Esophagus squamous epithelium (tissue), 5 donors: ENCODE results near the gene TCN2. TPM values are rescaled to one million over a fixed set of nuclear protein-coding genes. Genes with fewer than 3 reads are reported as not detected.

Experiments used
- DNase-seq: peaks from one replicate; lab custom pipeline; 2025; lab: John Stamatoyannopoulos, UW
- H3K27ac ChIP-seq, 4 donors: fragments of 200-600 bp; sonication (generic); one replicate each; pipeline ENCODE4 v1.5.1; 2016 to 2019; ENCODE audit warnings: mild to moderate bottlenecking in 1 of 4
- H3K27me3 ChIP-seq, 4 donors: fragments of 200-600 bp; sonication (generic); 1 replicate in 3 of 4; 2 replicates in 1 of 4; pipeline versions ENCODE4 v1.5.1 to v1.6.0; 2017 to 2021; ENCODE audit warnings: antibody characterized with exemption in 1 of 4
- H3K36me3 ChIP-seq, 3 donors: fragments of 200-600 bp; sonication (generic); one replicate each; pipeline ENCODE4 v1.5.1; 2016 to 2019
- H3K4me1 ChIP-seq, 3 donors: fragments of 200-600 bp; sonication (generic); one replicate each; pipeline ENCODE4 v1.5.1; 2017 to 2019
- H3K4me3 ChIP-seq, 4 donors: fragments of 200-600 bp; sonication (generic); 1 replicate in 3 of 4; 2 replicates in 1 of 4; pipeline ENCODE4 v1.5.1; 2016 to 2019; ENCODE audit warnings: mild to moderate bottlenecking in 2 of 4, moderate library complexity in 1 of 4
- H3K9me3 ChIP-seq, 3 donors: fragments of 200-600 bp; sonication (generic); one replicate each; pipeline ENCODE4 v1.5.1; 2016 to 2019
- CTCF ChIP-seq, 6 experiments: fragments of 450-650 bp in 4 of 6; fragments of 200-600 bp in 2 of 6; sonication (generic) in 2 of 6; IDR thresholded peaks; one replicate each; pipeline ENCODE4 v1.5.1; 2016 to 2019; ENCODE audit warnings: antibody characterized with exemption in 6 of 6, mild to moderate bottlenecking in 4 of 6, moderate library complexity in 4 of 6
- POLR2A ChIP-seq, 4 donors: fragments of 450-650 bp; IDR thresholded peaks; one replicate each; pipeline ENCODE4 v1.6.1; 2017; ENCODE audit warnings: antibody characterized with exemption in 4 of 4, mild to moderate bottlenecking in 4 of 4, moderate library complexity in 3 of 4
- WGBS, 2 donors: methylation state at CpG; one replicate each; pipeline ENCODE4 v1.1.5; 2018; 5-methylcytosine and 5-hydroxymethylcytosine counted together
- intact Hi-C: fragments of 100-400 bp; cut with DNase I; formaldehyde crosslinking; loops from one replicate; pipeline ENCODE4 v1.15.0; 2022
- total RNA-seq, 4 donors: library from RNA; depleted of rRNA; stranded (reverse); fragments of >200 nt; gene quantifications; one replicate each; pipeline ENCODE4 v1.1.0, GENCODE V29; 2016
- donor health status: DM: yes; HTN: yes; CAD: no.

Gene TCN2
- total RNA-seq, 4 donors from 2014 or later = 1.9 to 20.4 (median 10.4) TPM

- intact Hi-C loops = no loop called here
- TF ChIP-seq CTCF (IDR thresholded peaks at IDR 0.05) = no peak
- no peak for TF ChIP-seq POLR2A (IDR thresholded peaks at IDR 0.05)
- Histone ChIP-seq H3K27me3 (peaks cover 0 to 4% (median 0%) of the 10 kb centered on the region in 4 donors), H3K4me1 (peaks cover 0 to 12% (median 8%) of the 10 kb centered on the region in 3 donors), H3K27ac (no peak overlapping the region), H3K4me3 (no peak overlapping the region), H3K9me3 (no peaks in the 10 kb centered on the region), H3K36me3 (peaks cover 25 to 36% (median 26%) of the 10 kb centered on the region in 3 donors)
- WGBS, 2 donors = 27 to 55% methylated on average over 3 to 4 of the region's 7 CpGs
- DNase-seq = no peak
These were observed 33.3 kb upstream of the TCN2 start for GRCh38 chr22:30573594-30574094.

DNA sequence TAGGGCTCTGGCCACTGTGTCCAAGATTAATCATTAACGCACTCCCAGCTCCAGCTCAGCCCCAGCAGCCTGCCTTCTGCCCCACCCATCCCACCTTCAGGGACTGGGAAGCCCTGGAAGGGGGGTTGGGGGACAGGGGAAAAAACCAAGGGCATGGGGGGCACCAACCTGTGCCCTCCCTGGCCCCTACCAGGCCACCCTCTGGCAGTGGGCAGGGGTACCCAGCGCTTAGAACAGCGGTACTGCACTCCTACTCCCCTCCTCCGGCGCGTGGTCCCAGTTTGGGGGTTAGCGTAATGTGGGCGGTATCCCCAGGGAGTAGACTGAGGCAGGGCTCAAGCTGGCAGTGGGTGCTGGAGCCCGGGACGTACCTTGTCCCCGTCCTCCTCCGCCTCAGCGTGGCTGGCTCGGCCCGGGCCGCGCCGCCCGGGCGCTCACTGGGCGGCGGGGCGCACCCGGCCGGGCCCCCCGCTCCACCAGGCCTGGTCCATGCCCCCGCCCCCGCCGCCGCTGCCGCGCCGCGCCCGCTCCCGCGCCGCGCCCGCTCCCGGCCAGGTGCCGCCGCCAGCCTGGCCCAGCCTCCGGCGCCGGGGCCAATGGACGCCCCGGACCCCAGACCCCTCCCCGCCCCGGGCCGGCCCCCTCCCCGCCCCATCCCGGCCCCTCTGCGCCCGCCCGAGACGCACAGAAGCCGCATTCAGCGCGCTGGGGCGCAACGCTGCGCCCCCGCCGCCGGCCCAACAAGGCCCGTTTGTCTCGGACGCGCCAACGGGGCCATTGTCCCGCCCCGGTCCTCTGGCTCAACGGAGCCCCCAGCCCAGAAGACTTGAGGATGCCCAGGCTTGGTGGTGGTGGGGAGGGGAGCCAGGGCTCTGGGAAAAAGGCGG is 32.6 kb upstream of the TCN2 start, which contains the start of gene GAL3ST1:
GAL3ST1 (minus strand) TSS at position 571 of the 887 bp plus-strand sequence. CDS start 17,273 bp downstream, outside the sequence.
- peaks cover 30 to 43% (median 33%) of the 10 kb centered on the region in 3 donors for H3K36me3 ChIP-seq
- peak within 1 kb of the TSS in 1 of 4 donors; percentile 22 for H3K27ac ChIP-seq
- TF ChIP-seq POLR2A (IDR thresholded peaks at IDR 0.05) (no peak), CTCF (IDR thresholded peaks at IDR 0.05) (no peak)
- H3K4me1 ChIP-seq = peaks cover 0 to 12% (median 8%) of the 10 kb centered on the region in 3 donors
- H3K9me3 ChIP-seq = no peaks in the 10 kb centered on the region
- peak within 1 kb of the TSS in 1 of 4 donors; percentile 31 for H3K4me3 ChIP-seq
- no peak for DNase-seq
- intact Hi-C loops = no loop called here
- H3K27me3 ChIP-seq = peaks cover 0 to 4% (median 0%) of the 10 kb centered on the region in 4 donors
- WGBS, 2 donors = 67 to 83% methylated on average over 1 of the region's 75 CpGs

- H3K9me3 ChIP-seq = no peaks in the 10 kb centered on the region
- peak overlapping the region in 1 of 4 donors; percentile 31 for H3K4me3 ChIP-seq
- intact Hi-C loops = no loop called here
- DNase-seq = no peak
- peaks cover 38 to 51% (median 41%) of the 10 kb centered on the region in 3 donors for H3K36me3 ChIP-seq
- peak overlapping the region in 1 of 4 donors; percentile 22 for H3K27ac ChIP-seq
- peaks cover 0 to 12% (median 8%) of the 10 kb centered on the region in 3 donors for H3K4me1 ChIP-seq
- TF ChIP-seq CTCF (IDR thresholded peaks at IDR 0.05) = no peak
- TF ChIP-seq POLR2A (IDR thresholded peaks at IDR 0.05) = no peak
- H3K27me3 ChIP-seq = peaks cover 0 to 4% (median 0%) of the 10 kb centered on the region in 4 donors
- WGBS, 2 donors = 67 to 84% methylated on average over 2 to 8 of the region's 12 CpGs
These were observed 31.8 kb upstream of the TCN2 start for GRCh38 chr22:30574997-30575671.

DNA sequence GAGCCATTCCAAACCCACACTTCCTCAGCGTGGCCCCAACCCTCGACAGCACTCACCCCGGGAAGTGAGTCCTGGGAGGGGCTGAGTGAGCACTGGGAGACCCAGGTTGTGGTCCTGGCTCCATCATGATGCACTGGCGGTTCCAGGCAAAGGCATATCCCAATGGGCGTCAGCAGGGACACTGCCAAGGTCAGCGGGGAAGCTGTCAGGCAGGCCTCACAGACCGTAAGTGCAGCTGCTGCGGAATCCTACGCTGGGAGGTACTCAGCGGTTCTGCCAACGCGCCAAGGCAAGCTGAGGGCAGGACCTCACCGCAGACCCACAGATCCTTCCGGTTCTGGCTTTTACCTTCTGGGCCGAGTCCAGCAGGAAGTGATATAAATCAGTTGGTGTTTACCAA is 31.1 kb upstream of the TCN2 start:
- intact Hi-C loops = no loop called here
- TF ChIP-seq CTCF (IDR thresholded peaks at IDR 0.05) (no peak), POLR2A (IDR thresholded peaks at IDR 0.05) (no peak)
- Histone ChIP-seq H3K4me3 (no peak overlapping the region), H3K4me1 (peaks cover 0 to 12% (median 8%) of the 10 kb centered on the region in 3 donors), H3K36me3 (peaks cover 45 to 58% (median 48%) of the 10 kb centered on the region in 3 donors), H3K27ac (peak overlapping the region in 1 of 4 donors; percentile 10), H3K9me3 (no peaks in the 10 kb centered on the region), H3K27me3 (peaks cover 0 to 4% (median 0%) of the 10 kb centered on the region in 4 donors)
- DNase-seq = no peak
- WGBS, 2 donors = 41% methylated on average over 8 of the region's 15 CpGs; no CpG with 5 or more reads in 1 of the 2 donors
